HepG2 (cell line): ENCODE results near the gene NDRG2. TPM values are rescaled to one million over a fixed set of nuclear protein-coding genes. Genes with fewer than 3 reads are reported as not detected.
A peak's percentile ranks its signal among the peaks of the same experiment; 100 is the strongest.

Experiments used
- ELF3 ChIP-seq: IDR thresholded peaks from 2 replicates; pipeline ENCODE4 v1.6.1; 2016; ENCODE audit warnings: missing genetic modification reagents, missing compliant biosample characterization
- ELF4 ChIP-seq: sonication (generic); formaldehyde crosslinking; IDR thresholded peaks from 2 replicates; pipeline ENCODE4 v1.5.0; 2020; ENCODE audit warnings: missing genetic modification reagents, mild to moderate bottlenecking, moderate library complexity, borderline replicate concordance
- FOSL1 ChIP-seq: sonication (generic); formaldehyde crosslinking; IDR thresholded peaks from 2 replicates; pipeline ENCODE4 v1.9.0; 2021; ENCODE audit warnings: missing genetic modification reagents, borderline replicate concordance
- IRX3 ChIP-seq: sonication (generic); formaldehyde crosslinking; IDR thresholded peaks from 2 replicates; pipeline ENCODE4 v1.8.1; 2023; ENCODE audit warnings: mild to moderate bottlenecking, low read depth, missing genetic modification reagents, borderline replicate concordance
- JARID2 ChIP-seq: sonication (generic); formaldehyde crosslinking; IDR thresholded peaks from 2 replicates; pipeline ENCODE4 v1.8.1; 2023; ENCODE audit warnings: missing genetic modification reagents, inconsistent platforms; ENCODE audit not compliant: insufficient replicate concordance
- MTF1 ChIP-seq: sonication (generic); formaldehyde crosslinking; IDR thresholded peaks from 2 replicates; pipeline ENCODE4 v1.5.0; 2020; ENCODE audit warnings: missing genetic modification reagents
- NR2F1 ChIP-seq, 2 experiments: fragments of 450-650 bp in 1 of 2; formaldehyde crosslinking in 1 of 2; IDR thresholded peaks; 2 replicates each; pipeline versions ENCODE4 v1.5.0 to v1.6.1; 2016 to 2020; ENCODE audit warnings: mild to moderate bottlenecking in 1 of 2, missing compliant biosample characterization in 1 of 2, missing genetic modification reagents in 1 of 2, moderate library complexity in 1 of 2
- POGK ChIP-seq: sonication (generic); formaldehyde crosslinking; conservative IDR thresholded peaks from 2 replicates; pipeline ENCODE4 v1.8.0; 2022; ENCODE audit warnings: mild to moderate bottlenecking, moderate library complexity, missing genetic modification reagents
- SP4 ChIP-seq: sonication (generic); formaldehyde crosslinking; IDR thresholded peaks from 2 replicates; pipeline ENCODE4 v1.8.1; 2023; ENCODE audit warnings: mild to moderate bottlenecking, missing genetic modification reagents
- TAF1 ChIP-seq: sonication (generic); formaldehyde crosslinking; IDR thresholded peaks from 2 replicates; pipeline ENCODE4 v1.4.0; 2020; ENCODE audit warnings: missing genetic modification reagents
- ZBTB25 ChIP-seq: IDR thresholded peaks from 2 replicates; pipeline ENCODE4 v1.6.1; 2018; ENCODE audit warnings: missing genetic modification reagents
- ZNF160 ChIP-seq: sonication (generic); formaldehyde crosslinking; IDR thresholded peaks from 2 replicates; pipeline ENCODE4 v1.8.0; 2022; ENCODE audit warnings: mild to moderate bottlenecking, inconsistent platforms, missing genetic modification reagents
- ZNF30 ChIP-seq: sonication (generic); formaldehyde crosslinking; IDR thresholded peaks from 2 replicates; pipeline ENCODE4 v1.5.0; 2020; ENCODE audit warnings: mild to moderate bottlenecking, missing genetic modification reagents
- ZNF33A ChIP-seq: sonication (generic); formaldehyde crosslinking; IDR thresholded peaks from 2 replicates; pipeline ENCODE4 v1.5.1; 2020; ENCODE audit warnings: missing genetic modification reagents, mild to moderate bottlenecking, moderate library complexity, borderline replicate concordance
- ZNF432 ChIP-seq: sonication (generic); formaldehyde crosslinking; IDR thresholded peaks from 2 replicates; pipeline ENCODE4 v1.5.0; 2020; ENCODE audit warnings: missing genetic modification reagents, mild to moderate bottlenecking, borderline replicate concordance
- ZNF616 ChIP-seq: sonication (generic); formaldehyde crosslinking; IDR thresholded peaks from 2 replicates; pipeline ENCODE4 v1.5.0; 2020; ENCODE audit warnings: low read depth, mild to moderate bottlenecking, missing genetic modification reagents
- ZNF687 ChIP-seq: sonication (generic); formaldehyde crosslinking; IDR thresholded peaks from 2 replicates; pipeline ENCODE4 v1.5.1; 2020; ENCODE audit warnings: mild to moderate bottlenecking, missing genetic modification reagents, moderate library complexity
- ZNF790 ChIP-seq: sonication (generic); formaldehyde crosslinking; IDR thresholded peaks from 2 replicates; pipeline ENCODE4 v1.8.0; 2022; ENCODE audit warnings: missing genetic modification reagents, mild to moderate bottlenecking, borderline replicate concordance
- ZNF800 ChIP-seq: sonication (generic); formaldehyde crosslinking; IDR thresholded peaks from 2 replicates; pipeline ENCODE4 v1.4.0; 2020; ENCODE audit warnings: missing genetic modification reagents
- polyA plus RNA-seq, 8 experiments: library from polyadenylated mRNA; depleted of rRNA in 3 of 8; stranded (reverse) in 7 of 8; unstranded in 1 of 8; fragments of >200 nt; fragmentation: Illumina TruSeq in 4 of 8; extraction: Trizol in 4 of 8; gene quantifications; 2 replicates each; pipeline versions ENCODE4 v1.2.1 to v1.2.3, GENCODE V29; 2011 to 2016; ENCODE audit warnings: low read depth in 4 of 8, missing spikeins in 1 of 8, mixed read lengths in 1 of 8; ENCODE audit not compliant: insufficient read depth in 1 of 8
- total RNA-seq, 5 experiments: library from RNA; depleted of rRNA; stranded (reverse); fragments of >200 nt; fragmentation: Illumina TruSeq; extraction: Trizol; gene quantifications; 2 replicates each; pipeline ENCODE4 v1.2.3, GENCODE V29; 2016; ENCODE audit warnings: low read depth in 1 of 5

NDRG2 gene
- total and polyA plus RNA-seq, 2 of the 13 experiments (the other 11 are each of a cell fraction or from before 2014, with no cell fraction given): 27.2 to 189 TPM

- TF ChIP-seq ZNF616 (CRISPR knock-in tag) (no peak), ELF4 (CRISPR knock-in tag) (peak; percentile 21; the same call in 1 of the 2 replicates), ZNF33A (0 out of 2 replicates have a peak, but pooled peaks have one; percentile 1), ZNF30 (CRISPR knock-in tag) (no peak), FOSL1 (CRISPR knock-in tag) (no peak), ZNF432 (CRISPR knock-in tag) (no peak), IRX3 (CRISPR knock-in tag) (no peak), ZNF160 (CRISPR knock-in tag) (peak; percentile 28; the same call in 1 of the 2 replicates), NR2F1 (CRISPR knock-in tag; IDR thresholded peaks at IDR 0.05) (no peak), ZBTB25 (CRISPR knock-in tag) (no peak), ELF3 (CRISPR knock-in tag) (peak; percentile 35; the same call in 1 of the 2 replicates), ZNF687 (CRISPR knock-in tag) (peak; percentile 72), SP4 (CRISPR knock-in tag) (peak; percentile 45; the same call in 1 of the 2 replicates), MTF1 (CRISPR knock-in tag) (no peak), JARID2 (CRISPR knock-in tag) (no peak), ZNF800 (CRISPR knock-in tag) (no peak), TAF1 (no peak), ZNF790 (CRISPR knock-in tag) (no peak), POGK (CRISPR knock-in tag) (peak; percentile 55; the same call in 1 of the 2 replicates)
Measured at GRCh38 chr14:21053184-21054122, 28.6 kb upstream of the NDRG2 start (continued).
